HG03457 (cell line): Measurements from ENCODE around the gene MYO9B.
"Not testable (repeated sequence)": the region's sequence is repeated elsewhere in the genome, so short reads cannot be mapped to it uniquely, and the experiment has no call there.

Experiments
- ATAC-seq: cut with Tn5 transposase; IDR thresholded peaks from one replicate; pipeline ENCODE4 v1.9.1; 2021; ENCODE audit warnings: moderate number of reproducible peaks; ENCODE audit not compliant: unreplicated experiment

Gene MYO9B

GRCh38 chr19:17113127-17113785 lies 37.7 kb downstream of the MYO9B start:
- no peak for ATAC-seq

DNA sequence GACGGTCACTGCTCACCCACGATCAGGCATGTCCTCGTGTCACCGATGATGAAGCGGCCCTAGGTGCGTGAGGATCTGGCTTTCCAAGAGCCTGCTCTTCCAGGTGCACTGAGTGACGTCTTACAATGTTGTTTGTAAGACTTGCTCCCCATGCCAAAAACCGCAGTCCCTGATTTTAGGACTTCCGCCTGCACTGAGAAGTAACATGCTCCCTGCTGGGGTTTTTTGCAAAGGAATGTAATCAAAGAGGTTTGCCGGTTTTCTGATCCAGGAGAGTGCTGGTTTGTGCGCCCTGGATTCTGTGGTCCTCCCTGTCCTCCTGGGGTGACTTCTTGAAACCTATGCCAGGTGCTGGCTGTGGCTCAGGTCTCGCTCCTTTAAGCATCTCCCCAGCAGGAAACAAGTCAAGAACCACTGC lies 38.8 kb downstream of the MYO9B start:
- no peak for ATAC-seq

- ATAC-seq, result no peak
These were observed 41.6 kb downstream of the MYO9B start for GRCh38 chr19:17116996-17117702.

- no peak for ATAC-seq
These were observed 43.4 kb downstream of the MYO9B start for GRCh38 chr19:17118957-17119356.

DNA sequence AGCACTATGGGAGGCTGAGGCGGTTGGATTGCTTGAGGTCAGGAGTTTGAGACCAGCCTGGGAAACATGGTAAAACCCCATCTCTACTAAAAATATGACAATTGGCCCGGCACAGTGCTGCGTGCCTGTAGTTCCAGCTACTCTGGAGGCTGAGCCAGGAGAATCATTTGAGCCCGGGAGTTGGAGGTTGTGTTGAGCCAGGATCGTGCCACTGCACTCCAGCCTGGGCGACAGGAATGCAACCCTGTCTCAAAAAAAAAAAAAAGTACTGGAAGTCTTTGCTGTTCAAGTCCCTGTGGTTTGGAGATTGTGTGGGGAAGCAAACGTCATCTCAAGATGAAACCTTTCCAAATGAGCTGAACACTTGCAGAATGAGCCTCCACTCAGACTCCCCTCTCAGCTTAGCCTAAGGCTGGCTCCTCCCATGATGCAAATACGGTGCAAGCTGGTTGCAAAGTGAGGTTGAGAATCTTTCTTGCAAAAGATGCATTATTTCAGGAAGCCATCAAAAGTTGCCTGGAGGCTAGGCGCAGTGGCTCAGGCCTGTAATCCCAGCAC lies 46.2 kb downstream of the MYO9B start:
- ATAC-seq, result no peak

GRCh38 chr19:17123041-17123440 lies 47.5 kb downstream of the MYO9B start:
- no peak for ATAC-seq

- ATAC-seq, result no peak
These were observed 48.4 kb downstream of the MYO9B start for GRCh38 chr19:17124025-17124424.

DNA sequence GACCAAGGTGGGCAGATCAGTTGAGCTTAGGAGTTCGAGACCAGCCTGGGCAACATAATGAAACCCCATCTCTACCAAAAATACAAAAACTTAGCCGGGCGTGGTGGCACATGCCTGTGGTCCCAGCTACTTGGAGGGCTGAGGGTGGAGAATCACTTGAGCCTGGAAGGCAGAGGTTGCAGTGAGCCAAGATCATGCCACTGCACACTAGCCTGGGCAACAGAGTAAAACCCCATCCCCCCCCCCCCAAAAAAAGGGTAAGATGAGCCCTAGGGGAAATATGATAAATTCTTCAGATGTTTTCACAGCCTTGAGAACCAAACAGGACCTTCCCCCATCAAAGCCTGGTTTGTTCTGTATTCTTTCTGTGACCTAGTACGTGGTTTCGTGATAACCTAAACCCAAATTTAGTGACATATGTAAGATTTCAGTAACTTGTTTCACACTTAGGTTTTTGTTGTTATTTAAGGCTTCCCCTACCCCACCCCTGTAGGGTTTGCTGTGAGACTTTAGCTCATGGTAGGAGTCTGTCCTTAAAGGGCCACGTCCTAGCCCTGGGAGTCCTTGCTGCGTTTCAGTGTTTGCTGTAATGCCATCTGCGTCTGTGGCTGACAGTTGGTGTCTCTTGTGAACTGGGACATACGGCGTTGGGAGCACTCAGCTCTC lies 49.6 kb downstream of the MYO9B start:
- peak; percentile 50 for ATAC-seq

DNA sequence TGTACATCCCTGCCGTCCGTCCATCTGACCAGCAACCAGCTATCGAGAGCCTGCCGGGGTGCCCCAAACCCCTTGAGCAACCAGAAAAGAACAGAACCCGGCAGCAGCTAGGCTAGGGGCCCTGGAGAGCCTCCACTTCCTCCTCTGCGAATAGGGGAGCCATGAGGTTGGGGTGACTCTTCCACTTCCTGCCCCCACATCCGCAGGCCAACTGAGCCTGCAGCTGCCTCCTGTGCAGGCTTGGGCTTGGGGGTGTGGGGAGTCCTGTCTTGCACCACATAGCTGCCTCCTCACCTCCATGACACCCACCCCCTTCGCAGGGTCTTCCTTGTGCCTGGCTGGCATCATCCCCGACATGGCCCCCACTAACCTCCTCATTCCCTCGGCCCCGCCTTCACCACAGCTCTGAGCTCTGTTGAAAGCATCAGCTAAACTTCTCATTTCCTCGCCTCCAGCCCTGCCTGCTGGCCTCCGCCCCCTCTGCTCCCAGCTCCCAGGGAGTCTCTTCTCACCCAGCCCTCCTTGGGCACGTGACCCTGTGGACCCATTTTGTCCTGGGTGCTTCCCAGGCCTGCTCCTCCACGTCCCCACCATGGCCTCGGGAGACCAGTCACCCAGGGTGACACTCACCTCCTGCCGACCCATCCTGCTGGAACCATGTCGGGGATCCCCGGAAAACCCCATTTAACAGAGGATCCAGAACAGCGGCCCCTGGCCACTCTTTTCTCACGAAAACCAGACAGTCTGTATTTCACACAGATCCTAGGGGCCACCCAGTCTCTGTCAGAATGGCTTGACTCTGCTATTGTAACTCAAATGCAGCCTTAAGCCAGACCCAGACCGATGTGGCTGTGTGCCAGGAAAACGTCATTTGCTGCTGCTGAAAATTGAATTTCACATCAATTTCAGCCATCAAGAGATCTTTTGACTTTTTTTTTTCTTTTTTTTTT lies 50.4 kb downstream of the MYO9B start:
- peak; percentile 44 for ATAC-seq

GRCh38 chr19:17127671-17128070 lies 52.1 kb downstream of the MYO9B start:
- ATAC-seq, result no peak

DNA sequence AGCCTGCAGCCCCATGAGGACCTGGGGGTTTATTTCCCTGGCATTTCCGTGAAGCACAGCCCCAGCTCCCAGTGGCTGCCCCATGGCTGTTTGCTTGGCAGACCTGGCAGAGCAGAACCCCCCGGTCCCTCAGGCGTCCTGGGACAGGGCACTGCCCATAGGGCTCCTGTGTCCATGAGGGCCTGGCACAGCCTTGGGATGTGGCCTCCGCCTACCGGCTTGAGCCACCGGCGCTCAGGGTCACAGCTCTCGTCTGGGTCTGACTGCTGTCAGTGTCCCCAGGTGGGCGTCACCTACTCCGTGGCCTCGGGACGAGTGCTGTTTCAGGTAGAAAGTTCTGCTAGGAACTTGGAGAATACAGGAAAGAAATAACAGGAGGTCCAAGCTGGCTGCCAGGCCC lies 52.8 kb downstream of the MYO9B start:
- ATAC-seq, result no peak

DNA sequence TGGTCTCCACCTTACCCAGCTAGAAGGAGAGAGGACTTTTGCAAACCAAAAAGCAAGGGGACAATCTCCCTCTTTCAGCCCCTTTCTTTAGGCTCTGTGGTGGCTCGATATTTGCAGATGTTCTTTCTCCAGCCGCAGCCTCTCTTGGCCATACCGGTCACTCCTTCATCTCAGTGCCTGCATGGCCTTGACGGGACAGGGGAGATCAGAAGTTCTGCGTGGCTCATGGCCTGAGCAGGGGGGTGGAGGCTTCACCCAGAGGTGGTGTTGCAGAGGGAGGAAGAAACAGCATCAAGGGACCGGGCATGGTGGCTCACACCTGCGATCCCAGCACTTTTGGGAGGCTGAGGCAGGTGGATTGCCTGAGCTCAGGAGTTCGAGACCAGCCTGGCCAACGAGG lies 53.2 kb downstream of the MYO9B start:
- ATAC-seq, result no peak

DNA sequence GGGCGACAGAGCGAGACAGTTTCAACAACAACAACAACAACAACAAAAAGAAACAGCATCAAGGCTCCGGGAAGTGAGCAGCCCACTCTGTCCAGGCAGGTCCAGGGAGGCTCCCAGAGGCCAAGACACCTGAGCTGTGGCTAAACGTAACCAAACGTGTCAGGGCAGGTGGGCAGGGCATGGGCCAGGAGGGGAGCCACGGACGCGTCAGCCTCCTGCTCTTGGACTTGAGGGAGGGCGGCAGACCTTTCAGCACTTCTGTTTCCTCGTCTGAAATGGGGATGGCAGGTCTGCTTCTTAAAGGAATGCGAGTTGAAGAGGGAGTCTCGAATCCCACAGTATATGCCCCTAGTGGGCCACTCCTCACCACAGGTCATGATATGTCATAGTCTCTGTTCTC lies 53.8 kb downstream of the MYO9B start:
- ATAC-seq, result no peak

- ATAC-seq, result no peak
These were observed 59.6 kb downstream of the MYO9B start for GRCh38 chr19:17135001-17135853.

DNA sequence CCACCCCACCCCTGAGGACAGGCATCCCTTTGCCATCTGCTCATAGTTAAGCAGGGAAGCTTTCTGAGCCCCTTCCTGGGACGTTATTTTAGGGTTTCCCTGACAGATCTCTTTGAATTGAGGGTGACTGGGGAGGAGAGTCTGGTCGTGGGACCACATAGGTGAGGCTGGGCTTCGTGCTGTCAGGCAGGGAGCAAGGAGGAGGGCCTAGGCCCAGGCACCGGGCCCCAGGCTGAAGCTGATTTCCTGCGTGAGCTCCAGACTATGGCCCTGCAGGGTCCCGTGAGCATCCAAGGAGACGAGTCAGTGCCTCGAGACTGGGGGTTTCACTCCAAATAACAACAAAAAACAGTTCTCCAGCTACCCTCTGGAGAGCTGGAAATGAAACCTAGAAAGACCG lies 60.4 kb downstream of the MYO9B start:
- ATAC-seq, result no peak

- ATAC-seq, result no peak
These were observed 61.0 kb downstream of the MYO9B start for GRCh38 chr19:17136617-17137016.

DNA sequence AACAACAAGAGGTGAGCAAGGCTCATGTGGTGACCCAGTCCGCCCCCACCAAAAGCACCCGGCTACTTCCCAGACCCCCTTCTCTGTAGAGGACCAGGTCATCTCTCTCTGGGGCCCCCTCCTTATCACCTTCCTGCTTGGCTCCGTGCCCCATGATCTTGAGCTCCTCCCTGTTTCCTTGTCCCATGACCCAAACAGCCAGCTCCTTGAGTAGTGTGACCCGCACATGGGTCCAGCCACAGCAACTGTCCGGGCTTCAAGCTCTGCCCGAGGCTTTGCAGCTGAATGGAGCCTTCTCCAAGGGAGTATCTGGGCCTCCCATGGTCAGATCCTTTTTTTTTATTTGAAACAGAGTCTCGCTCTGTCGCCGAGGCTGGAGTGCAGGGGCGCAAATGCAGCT lies 61.8 kb downstream of the MYO9B start:
- ATAC-seq, result no peak

GRCh38 chr19:17138052-17138846 lies 62.7 kb downstream of the MYO9B start:
- ATAC-seq, result not testable (repeated sequence)
